BE2C (cell line): ENCODE data around the gene FRMD8.

ENCODE experiments used
- DNase-seq: peaks from one replicate; pipeline ENCODE4 v3.0.0-alpha.2; 2020
- H3K27me3 ChIP-seq: fragments of 250-450 bp; sonication (Bioruptor Pico); 2 replicates; pipeline ENCODE4 v1.5.1; 2020; ENCODE audit warnings: mild to moderate bottlenecking
- H3K36me3 ChIP-seq: fragments of 250-450 bp; sonication (Bioruptor Pico); 2 replicates; pipeline ENCODE4 v1.5.1; 2020; ENCODE audit warnings: mild to moderate bottlenecking
- H3K4me1 ChIP-seq: fragments of 250-450 bp; sonication (Bioruptor Pico); 2 replicates; pipeline ENCODE4 v1.5.1; 2020
- H3K4me3 ChIP-seq: 2 replicates; pipeline ENCODE4 v1.5.1; 2011; ENCODE audit warnings: low read depth, low read length
- H3K9me3 ChIP-seq: fragments of 250-450 bp; sonication (Bioruptor Pico); 2 replicates; pipeline ENCODE4 v1.5.1; 2020
- TF ChIP-seq, protein P1 (sequence below): IDR thresholded peaks from 2 replicates; pipeline ENCODE4 v1.5.1; 2012; ENCODE audit warnings: mild to moderate bottlenecking, low read depth, low read length

Gene FRMD8

DNA sequence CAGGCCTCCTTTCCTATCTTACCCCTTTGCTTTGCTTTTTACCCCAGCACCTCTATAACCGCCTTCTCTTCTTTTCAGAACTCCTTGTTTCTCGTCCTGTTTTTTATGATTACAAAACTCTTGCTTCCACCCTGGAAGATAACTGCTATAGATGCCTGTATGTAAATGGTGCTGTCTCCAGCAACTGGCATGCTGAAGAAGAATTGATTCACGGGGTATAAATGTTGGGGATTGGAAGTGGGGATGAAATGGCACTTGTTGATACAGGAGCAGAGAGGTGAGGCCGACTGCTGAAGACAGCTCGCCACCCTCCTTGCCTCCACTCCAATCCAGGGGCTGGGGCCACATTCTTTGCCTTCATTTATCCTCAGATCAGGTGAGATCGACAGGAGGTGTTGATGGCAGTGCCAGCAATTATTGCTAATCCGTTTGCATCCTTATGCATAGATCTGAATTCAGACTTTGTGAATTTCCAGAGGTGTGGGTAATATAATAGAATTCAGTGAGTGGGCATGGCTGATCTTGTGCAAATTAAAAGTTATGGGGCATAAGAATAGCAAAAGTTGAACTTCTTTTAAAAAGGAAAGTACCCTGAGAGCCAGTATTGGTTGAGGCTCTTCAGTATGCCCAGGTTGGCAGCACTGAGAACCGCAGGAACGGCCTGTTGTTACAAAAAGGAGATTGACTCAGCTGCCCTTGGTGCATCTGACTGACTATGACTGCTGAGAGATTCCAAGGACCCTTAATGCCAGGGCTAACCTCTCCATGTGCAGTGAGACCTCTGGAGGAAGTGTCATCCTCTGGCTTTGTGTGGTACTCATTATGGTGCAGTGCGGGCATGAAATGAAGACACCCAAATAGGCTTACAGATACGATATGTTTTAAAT, 41.5 kb downstream of the FRMD8 start:
- Histone ChIP-seq H3K36me3 (peaks cover 40% of the 10 kb centered on the region), H3K27me3 (peaks cover under 1% of the 10 kb centered on the region; the same call in 1 of the 2 replicates), H3K4me3 (peak overlapping the region; percentile 88), H3K9me3 (no peaks in the 10 kb centered on the region), H3K4me1 (peaks cover 3% of the 10 kb centered on the region; the same call in 1 of the 2 replicates)
- TF ChIP-seq, protein P1, sequence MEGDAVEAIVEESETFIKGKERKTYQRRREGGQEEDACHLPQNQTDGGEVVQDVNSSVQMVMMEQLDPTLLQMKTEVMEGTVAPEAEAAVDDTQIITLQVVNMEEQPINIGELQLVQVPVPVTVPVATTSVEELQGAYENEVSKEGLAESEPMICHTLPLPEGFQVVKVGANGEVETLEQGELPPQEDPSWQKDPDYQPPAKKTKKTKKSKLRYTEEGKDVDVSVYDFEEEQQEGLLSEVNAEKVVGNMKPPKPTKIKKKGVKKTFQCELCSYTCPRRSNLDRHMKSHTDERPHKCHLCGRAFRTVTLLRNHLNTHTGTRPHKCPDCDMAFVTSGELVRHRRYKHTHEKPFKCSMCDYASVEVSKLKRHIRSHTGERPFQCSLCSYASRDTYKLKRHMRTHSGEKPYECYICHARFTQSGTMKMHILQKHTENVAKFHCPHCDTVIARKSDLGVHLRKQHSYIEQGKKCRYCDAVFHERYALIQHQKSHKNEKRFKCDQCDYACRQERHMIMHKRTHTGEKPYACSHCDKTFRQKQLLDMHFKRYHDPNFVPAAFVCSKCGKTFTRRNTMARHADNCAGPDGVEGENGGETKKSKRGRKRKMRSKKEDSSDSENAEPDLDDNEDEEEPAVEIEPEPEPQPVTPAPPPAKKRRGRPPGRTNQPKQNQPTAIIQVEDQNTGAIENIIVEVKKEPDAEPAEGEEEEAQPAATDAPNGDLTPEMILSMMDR = no peak
- DNase-seq = no peak

DNA sequence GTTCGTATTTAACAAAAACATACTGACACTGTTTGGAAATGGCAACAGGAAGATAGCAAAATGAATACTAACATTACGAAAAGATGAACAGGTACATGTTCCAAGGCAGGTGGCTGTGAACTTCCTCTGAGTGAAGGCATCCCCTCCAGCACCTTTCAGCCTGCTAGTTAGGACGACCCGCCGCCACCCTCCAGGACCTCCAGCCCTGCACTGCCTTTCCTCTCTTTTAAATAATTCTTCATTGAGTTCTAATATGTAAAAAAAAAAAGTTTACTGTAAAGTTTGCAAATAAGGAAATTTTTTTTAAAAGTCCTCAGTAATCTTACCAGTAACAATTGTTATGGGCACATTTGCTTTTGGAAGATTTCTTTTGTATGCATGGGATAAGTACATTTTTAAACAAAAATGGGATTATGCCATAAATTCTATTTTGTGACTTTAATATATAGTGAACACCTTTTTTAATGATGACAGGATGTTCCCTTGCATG, 42.2 kb downstream of the FRMD8 start:
- H3K4me3 ChIP-seq = peak overlapping the region; percentile 88
- no peaks in the 10 kb centered on the region for H3K27me3 ChIP-seq
- DNase-seq = no peak
- H3K9me3 ChIP-seq = no peaks in the 10 kb centered on the region
- TF ChIP-seq, protein P1 = no peak
- peaks cover 3% of the 10 kb centered on the region; the same call in 1 of the 2 replicates for H3K4me1 ChIP-seq
- H3K36me3 ChIP-seq = peaks cover 34% of the 10 kb centered on the region

DNA sequence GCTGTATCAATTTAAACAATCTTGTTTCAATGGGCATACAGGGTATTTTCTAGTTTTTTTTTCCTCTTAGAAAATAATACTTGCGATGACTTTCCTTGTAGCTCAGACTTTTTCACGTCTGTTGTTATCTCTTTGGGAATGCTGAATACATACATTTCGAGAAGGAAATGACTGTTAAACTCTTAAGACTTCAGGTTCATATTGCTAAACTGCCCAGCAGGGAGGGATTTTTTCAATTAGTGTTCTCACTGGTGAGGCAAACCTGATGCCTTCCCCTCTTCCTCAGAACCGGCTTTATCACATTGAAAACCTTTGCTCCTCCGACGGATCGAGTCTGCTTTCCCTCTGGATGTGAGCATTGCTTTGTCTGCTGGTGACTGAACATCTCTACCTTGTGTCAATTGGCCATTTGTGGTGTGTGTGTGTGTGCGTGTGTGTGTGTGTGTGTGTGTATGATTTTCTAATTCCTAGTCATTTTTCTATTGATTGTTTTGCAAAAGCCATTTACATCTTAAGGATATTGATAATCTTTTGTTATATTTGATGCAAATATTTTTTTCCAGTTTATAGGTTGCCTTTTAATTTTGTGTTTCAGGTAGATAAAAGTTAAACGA, 42.7 kb downstream of the FRMD8 start:
- H3K4me1 ChIP-seq = peaks cover 3% of the 10 kb centered on the region; the same call in 1 of the 2 replicates
- no peaks in the 10 kb centered on the region for H3K27me3 ChIP-seq
- DNase-seq = no peak
- TF ChIP-seq, protein P1 = no peak
- peaks cover 29% of the 10 kb centered on the region for H3K36me3 ChIP-seq
- peak overlapping the region; percentile 38 for H3K4me3 ChIP-seq
- no peaks in the 10 kb centered on the region for H3K9me3 ChIP-seq

DNA sequence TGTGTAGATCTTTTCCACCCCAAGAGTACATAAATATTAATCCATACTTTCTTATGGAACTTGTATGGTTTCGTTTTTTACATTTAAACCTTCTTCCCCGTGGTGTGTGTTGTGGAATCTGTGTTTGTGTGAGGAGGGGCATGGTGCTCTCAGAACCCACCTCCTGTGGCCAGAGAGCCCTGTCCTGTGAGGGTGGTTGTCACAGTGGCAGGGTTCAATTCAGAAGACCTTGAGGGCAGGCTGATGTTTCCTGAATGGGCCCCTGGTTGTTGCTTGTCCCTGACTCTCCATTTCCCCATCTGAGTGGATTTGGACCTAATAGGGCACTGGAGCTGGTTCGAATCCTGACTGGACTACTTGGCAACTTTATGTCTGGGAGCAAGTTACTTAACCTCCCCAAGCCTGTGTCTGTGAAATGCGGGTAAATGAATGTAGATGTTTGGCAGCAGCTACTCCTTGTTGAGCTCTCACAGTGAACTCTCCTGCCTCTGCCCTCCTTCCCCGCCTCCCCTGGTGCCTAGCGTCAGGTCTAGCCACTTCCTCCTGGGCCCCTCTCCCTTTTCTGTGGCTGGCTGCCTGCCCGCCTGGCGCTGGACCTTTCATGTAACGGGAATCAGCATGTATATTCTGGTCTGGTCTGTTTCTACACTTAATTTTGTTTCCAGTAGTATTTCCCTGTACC, 43.4 kb downstream of the FRMD8 start:
- H3K9me3 ChIP-seq = no peaks in the 10 kb centered on the region
- H3K36me3 ChIP-seq = peaks cover 30% of the 10 kb centered on the region
- DNase-seq = peak; percentile 63
- no peaks in the 10 kb centered on the region for H3K27me3 ChIP-seq
- TF ChIP-seq, protein P1 = no peak
- peak overlapping the region; percentile 38 for H3K4me3 ChIP-seq
- peaks cover 3% of the 10 kb centered on the region; the same call in 1 of the 2 replicates for H3K4me1 ChIP-seq

DNA sequence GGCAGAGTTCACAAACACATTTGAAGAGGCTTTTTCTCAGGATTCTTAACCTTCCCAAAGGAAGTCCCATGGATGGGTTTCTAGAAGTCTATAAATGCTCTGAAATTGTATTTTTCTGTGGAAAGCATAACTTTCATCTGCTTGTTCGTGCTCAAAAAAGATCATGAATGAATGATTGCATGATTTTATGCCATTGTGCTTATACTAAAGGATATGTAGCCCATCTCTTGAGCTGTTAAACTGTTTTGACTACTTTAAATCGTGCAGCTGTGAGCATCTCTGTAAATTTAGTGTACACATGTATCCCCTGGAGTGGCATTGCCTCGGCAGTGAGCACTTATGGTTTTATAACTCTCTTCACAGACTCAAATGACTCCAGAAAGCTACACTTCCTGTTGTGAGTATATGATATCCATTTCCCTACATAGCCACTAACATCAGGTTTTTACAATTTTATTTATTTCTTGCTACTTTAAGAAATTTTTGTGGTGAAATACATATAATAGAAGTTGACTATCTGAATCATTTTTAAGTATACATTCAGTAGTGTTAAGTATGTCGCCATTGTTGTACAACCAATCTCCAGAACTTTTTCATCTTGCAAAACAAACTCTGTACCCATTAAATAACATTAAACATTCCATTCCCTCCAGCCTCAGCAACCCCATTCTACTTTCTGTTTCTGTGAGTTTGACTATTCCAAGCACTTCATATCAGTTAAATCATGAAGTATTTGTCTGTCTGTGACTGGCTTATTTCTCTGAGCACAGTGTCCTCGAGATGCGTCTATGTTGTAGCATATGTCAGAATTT, 44.2 kb downstream of the FRMD8 start:
- no peak for DNase-seq
- Histone ChIP-seq H3K4me3 (peak overlapping the region; percentile 38), H3K27me3 (no peaks in the 10 kb centered on the region), H3K36me3 (peaks cover 30% of the 10 kb centered on the region), H3K9me3 (no peaks in the 10 kb centered on the region), H3K4me1 (peaks cover 3% of the 10 kb centered on the region; the same call in 1 of the 2 replicates)
- TF ChIP-seq, protein P1 = no peak
